Activated naive CD4-positive, alpha-beta T cell treated with anti-CD3 and anti-CD28 coated beads, Interleukin-2, amount 10 ng/mL, durations not matched to agents 5 hours and 36 hours (primary cell): ENCODE measurements around the gene KLF7. TPM values are rescaled to one million over a fixed set of nuclear protein-coding genes. Genes with fewer than 3 reads are reported as not detected.

Experiments
- microRNA-seq: library from miRNA; unstranded; fragments of <30 nt; microRNA quantifications from one replicate; pipeline ENCODE4 v1.2.0, GENCODE V29; 2022; ENCODE audit warnings: borderline microRNAs expressed, borderline replicate concordance
- total RNA-seq, 2 experiments: library from RNA; stranded (reverse); gene quantifications; one replicate each; pipeline ENCODE4 v1.2.3, GENCODE V29; 2021

The KLF7 gene
- 10 to 100 TPM; 40.6 to 53.6 TPM for total RNA-seq

GRCh38 chr2:207165121-207166038, at the start of gene KLF7:
Gene KLF7 (minus strand): TSS chr2:207165948. CDS start chr2:207165568, 380 bp downstream.

Small RNA genes within 50 kb of the gene (microRNA-seq; reads per million reads assigned to microRNA genes)
- gene MIR2355 (3.5 reads per million, percentile 23 among the genes with 10 or more reads in this experiment), gene MIR7845 (1.5 reads per million)

Other genes with a start within 250 kb of the KLF7 start
- gene CPO, start 226.4 kb downstream of the KLF7 start, total RNA-seq, result not detected